Heart right ventricle (tissue), 16 donors: ENCODE data around the gene OTULIN. TPM values are rescaled to one million over a fixed set of nuclear protein-coding genes. Genes with fewer than 3 reads are reported as not detected.

Experiments used
- ATAC-seq, 8 donors: fragments of 200-7000 bp; cut with Tn5 transposase; one replicate each; pipeline ENCODE4 v1.9.1; 2020; ENCODE audit warnings: mild to moderate bottlenecking in 8 of 8, moderate library complexity in 8 of 8, moderate number of reproducible peaks in 1 of 8
- DNase-seq, 2 donors: peaks; one replicate each; pipeline ENCODE4 v3.0.0-alpha.2; 2020
- H3K27ac ChIP-seq, 10 donors: fragments of 200-600 bp; sonication (generic) in 2 of 10; one replicate each; pipeline versions ENCODE4 v1.5.0 to v1.8.0; 2020 to 2022; ENCODE audit warnings: mild to moderate bottlenecking in 3 of 10
- H3K27me3 ChIP-seq, 7 donors: fragments of 200-600 bp; one replicate each; pipeline ENCODE4 v1.8.0; 2021 to 2022; ENCODE audit warnings: mild to moderate bottlenecking in 2 of 7
- H3K36me3 ChIP-seq, 9 donors: fragments of 200-600 bp; sonication (generic) in 1 of 9; one replicate each; pipeline versions ENCODE4 v1.5.0 to v1.8.0; 2020 to 2022; ENCODE audit warnings: mild to moderate bottlenecking in 2 of 9
- H3K4me1 ChIP-seq, 9 donors: fragments of 200-600 bp; sonication (generic) in 1 of 9; one replicate each; pipeline versions ENCODE4 v1.5.0 to v1.8.0; 2020 to 2022; ENCODE audit warnings: mild to moderate bottlenecking in 4 of 9
- H3K4me3 ChIP-seq, 10 donors: fragments of 200-600 bp; sonication (generic) in 2 of 10; one replicate each; pipeline versions ENCODE4 v1.5.0 to v1.8.0; 2020 to 2022; ENCODE audit warnings: mild to moderate bottlenecking in 7 of 10, moderate library complexity in 2 of 10
- H3K9me3 ChIP-seq, 11 donors: fragments of 200-600 bp in 10 of 11; sonication (generic) in 2 of 11; one replicate each; pipeline versions ENCODE4 v1.5.0 to v1.8.0; 2013 to 2022; ENCODE audit warnings: mild to moderate bottlenecking in 2 of 11, control low read depth in 1 of 11, moderate library complexity in 1 of 11
- CTCF ChIP-seq, 9 donors: fragments of 200-600 bp; sonication (generic) in 2 of 9; IDR thresholded peaks; one replicate each; pipeline versions ENCODE4 v1.5.0 to v1.8.0; 2021 to 2022; ENCODE audit warnings: antibody characterized with exemption in 9 of 9, mild to moderate bottlenecking in 5 of 9, moderate library complexity in 1 of 9
- WGBS, 2 donors: extraction: QIAGEN DNeasy Blood & Tissue Kit; methylation state at CpG; one replicate each; pipeline ENCODE4 v1.1.7; 2013; ENCODE audit warnings: inconsistent platforms in 1 of 2; 5-methylcytosine and 5-hydroxymethylcytosine counted together
- intact Hi-C, 10 donors: fragments of 100-400 bp; cut with DNase I; formaldehyde crosslinking; loops; one replicate each; pipeline versions ENCODE4 v1.11.1 to v1.14.2; 2022
- polyA plus RNA-seq, 2 donors: library from polyadenylated mRNA; stranded (reverse); fragments of 200-250 nt; gene quantifications; one replicate each; pipeline ENCODE4 v1.2.3, GENCODE V29; 2013
- total RNA-seq, 10 donors: library from RNA; stranded (reverse); fragmentation: NEBNext Ultra II Directional in 3 of 10; extraction: Animal tissue kit (Norgen Biotek cat#: 25700) in 3 of 10; gene quantifications; one replicate each; pipeline versions ENCODE4 v1.2.1 to v1.2.4, GENCODE V29; 2021 to 2023
- donor health status: Arrhythmogenic right ventricular cardiomyopathy.
- donor health status: ischemic (EF 13 %, LVEDD 7.1; RV severe dilation, severe dysfunction).
- donor health status: healthy with polysubstance abuse.
- donor health status: DM: no; HTN: yes; CAD: no.
- donor health status: DM: no; HTN: no; CAD: no.
- donor health status: ischemic (EF 25% LVEDD 6.9; RV normal size, moderate dysfunction).
- donor health status: ischemic (EF 25% LVEDD 5.7; RV mildly dilated, moderate dysfunction).
- donor health status: healthy.
- donor health status: DM: yes; HTN: yes; CAD: no.
- donor health status: Ischemic cardiomyopathy.
- donor health status: ischemic (EF 35%, LVEDD 5.7; RV mildly dilated, moderate dysfunction).
- donor health status: nonischemic (EF 11% LVEDD 7.7; RV severe dilation, severe dysfunction).
- donor health status: DM: yes; HTN: yes; CAD: no.
- donor health status: PGD.
- donor health status: ischemic (EF 29% LVEDD 5.4; RV normal size, mild dysfunction).
- donor health status: nonischemic (EF 23%, LVEDD 6.1; RV moderate dilation, normal function).

Gene OTULIN
- total and polyA plus RNA-seq, 12 donors = 4.4 to 35.1 (median 24.6) TPM

DNA sequence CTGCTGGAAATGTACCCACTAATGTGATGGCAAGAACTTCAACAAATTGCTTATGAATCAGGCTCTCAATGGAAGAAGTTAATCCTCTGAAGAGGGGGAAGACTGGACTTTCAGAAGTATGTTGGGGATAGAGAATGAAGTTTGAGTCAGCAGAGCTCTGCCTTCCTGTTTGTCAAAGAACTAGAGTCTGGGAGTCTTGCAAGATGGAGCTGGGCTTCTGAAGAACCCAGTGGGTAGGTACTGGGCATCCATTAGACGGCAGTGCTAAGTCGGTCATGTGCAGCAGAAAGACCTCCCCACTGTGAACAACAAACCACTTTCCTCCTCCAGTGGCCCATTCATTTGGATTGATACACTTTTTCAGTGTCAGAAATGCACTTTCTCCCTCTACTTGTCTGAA lies 34.6 kb downstream of the OTULIN start:
- H3K27me3 ChIP-seq = no peaks in the 10 kb centered on the region
- no peak overlapping the region for H3K4me3 ChIP-seq
- WGBS, 2 donors = 96 to 99% methylated on average over 2 of the region's 2 CpGs
- intact Hi-C loops = no loop called here
- H3K4me1 ChIP-seq = peaks cover 5 to 48% (median 26%) of the 10 kb centered on the region in 9 donors
- no peaks in the 10 kb centered on the region for H3K9me3 ChIP-seq
- H3K27ac ChIP-seq = no peak overlapping the region
- TF ChIP-seq CTCF (IDR thresholded peaks at IDR 0.05) = no peak
- ATAC-seq = no peak
- no peak for DNase-seq
- H3K36me3 ChIP-seq = peaks cover 0 to 87% (median 9%) of the 10 kb centered on the region in 9 donors

DNA sequence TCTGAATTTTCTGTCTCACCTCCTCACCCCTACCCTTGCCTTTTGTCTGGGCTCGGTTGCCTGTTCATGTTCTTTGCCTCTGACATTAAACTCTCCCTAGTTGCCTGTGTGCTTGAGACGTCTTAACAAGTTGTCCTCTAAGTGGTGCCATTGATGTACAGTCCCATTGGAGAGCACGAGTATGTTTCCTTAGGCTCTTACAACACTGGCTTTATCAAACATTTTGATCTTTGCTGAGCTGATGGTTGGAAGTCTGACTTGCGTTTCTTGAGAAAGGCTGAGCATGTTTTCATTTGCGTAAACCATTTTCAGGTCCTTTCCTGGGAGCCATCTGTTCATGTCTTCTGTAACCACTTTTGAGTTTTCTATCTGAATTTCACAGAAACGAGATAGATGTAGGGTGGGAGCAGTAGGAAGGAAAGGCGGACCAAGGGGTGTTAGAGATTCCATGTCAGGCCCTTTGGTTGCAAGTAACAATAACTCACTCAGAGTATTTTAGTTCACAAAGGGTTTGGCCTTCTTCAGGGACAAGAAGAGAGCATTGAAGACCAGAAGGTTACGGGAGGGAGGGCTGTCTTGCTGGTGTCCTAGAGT lies 35.4 kb downstream of the OTULIN start:
- TF ChIP-seq CTCF (IDR thresholded peaks at IDR 0.05) = no peak
- H3K27me3 ChIP-seq = no peaks in the 10 kb centered on the region
- DNase-seq (no peak), ATAC-seq (no peak)
- H3K4me3 ChIP-seq = no peak overlapping the region
- intact Hi-C loops = no loop called here
- H3K36me3 ChIP-seq = peaks cover 0 to 85% (median 4%) of the 10 kb centered on the region in 9 donors
- H3K9me3 ChIP-seq = no peaks in the 10 kb centered on the region
- H3K4me1 ChIP-seq = peaks cover 5 to 48% (median 26%) of the 10 kb centered on the region in 9 donors
- 79 to 82% methylated on average over 8 of the region's 8 CpGs for WGBS, 2 donors
- H3K27ac ChIP-seq = peak overlapping the region in 3 of 10 donors; percentile 17 to 68 (median 32)

- 43 to 56% methylated on average over 13 of the region's 13 CpGs for WGBS, 2 donors
- DNase-seq (peak in 1 of 2 donors; percentile 41), ATAC-seq (peak in 7 of 8 donors; percentile 22 to 83 (median 69))
- Histone ChIP-seq H3K27me3 (no peaks in the 10 kb centered on the region), H3K36me3 (peaks cover 0 to 85% (median 6%) of the 10 kb centered on the region in 9 donors), H3K27ac (peak overlapping the region in 9 of 10 donors; percentile 10 to 74 (median 63)), H3K4me3 (no peak overlapping the region), H3K9me3 (no peaks in the 10 kb centered on the region), H3K4me1 (peaks cover 5 to 49% (median 26%) of the 10 kb centered on the region in 9 donors)
- TF ChIP-seq CTCF (IDR thresholded peaks at IDR 0.05) = no peak
- intact Hi-C loops = no loop called here
Measured at GRCh38 chr5:14700478-14701436, 36.2 kb downstream of the OTULIN start.

- peak in 1 of 8 donors; percentile 12 for ATAC-seq
- Histone ChIP-seq H3K36me3 (peaks cover 0 to 83% (median 6%) of the 10 kb centered on the region in 9 donors), H3K4me1 (peaks cover 5 to 57% (median 31%) of the 10 kb centered on the region in 9 donors), H3K9me3 (no peaks in the 10 kb centered on the region), H3K27me3 (no peaks in the 10 kb centered on the region), H3K27ac (peak overlapping the region in 8 of 10 donors; percentile 10 to 74 (median 64)), H3K4me3 (no peak overlapping the region)
- intact Hi-C loops = no loop called here
- no peak for DNase-seq
- WGBS, 2 donors = 97% methylated on average over 10 of the region's 10 CpGs
- TF ChIP-seq CTCF (IDR thresholded peaks at IDR 0.05) = no peak
Measured at GRCh38 chr5:14701556-14701955, 37.0 kb downstream of the OTULIN start.
